Natural killer cell (primary cell): ENCODE results near the gene GCSH. TPM values are rescaled to one million over a fixed set of nuclear protein-coding genes. Genes with fewer than 3 reads are reported as not detected.

Experiments used
- ATAC-seq, 3 donors: fragments of 150-1000 bp in 2 of 3; fragments of 200-7000 bp in 1 of 3; cut with Tn5 transposase; 1 replicate in 1 of 3; 2 replicates in 2 of 3; pipeline ENCODE4 v1.10.0; 2021; ENCODE audit warnings: mild to moderate bottlenecking in 2 of 3, moderate library complexity in 2 of 3
- DNase-seq, 2 donors: peaks; one replicate each; pipeline versions ENCODE4 v3.0.0 to v3.0.0-alpha.2; 2013 to 2021; ENCODE audit warnings: mixed read lengths in 1 of 2
- H3K27ac ChIP-seq: one replicate; pipeline ENCODE4 v1.5.1; 2013; ENCODE audit warnings: mild to moderate bottlenecking, low read length
- H3K27me3 ChIP-seq: one replicate; pipeline ENCODE4 v1.6.1; 2013; ENCODE audit warnings: low read length; ENCODE audit not compliant: control insufficient read depth, insufficient read depth
- H3K36me3 ChIP-seq: one replicate; pipeline ENCODE4 v1.6.1; 2013; ENCODE audit warnings: low read length; ENCODE audit not compliant: control insufficient read depth, insufficient read depth
- H3K4me1 ChIP-seq: one replicate; pipeline ENCODE4 v1.6.1; 2013; ENCODE audit warnings: low read length; ENCODE audit not compliant: control insufficient read depth, insufficient read depth
- H3K4me3 ChIP-seq: one replicate; pipeline ENCODE4 v1.5.1; 2013; ENCODE audit warnings: low read length
- H3K9me3 ChIP-seq: one replicate; pipeline ENCODE4 v1.6.1; 2013; ENCODE audit warnings: low read length; ENCODE audit not compliant: control insufficient read depth, insufficient read depth
- H3K27ac Mint-ChIP-seq, 2 donors: one replicate each; pipeline ENCODE4 v1.8.0; 2022; ENCODE audit warnings: mild to moderate bottlenecking in 2 of 2, mixed read lengths in 2 of 2, moderate library complexity in 1 of 2
- H3K27me3 Mint-ChIP-seq, 2 donors: one replicate each; pipeline ENCODE4 v1.8.0; 2022; ENCODE audit warnings: low read depth in 2 of 2, mixed read lengths in 2 of 2
- H3K36me3 Mint-ChIP-seq: one replicate; pipeline ENCODE4 v1.8.0; 2022; ENCODE audit warnings: mixed read lengths
- H3K4me1 Mint-ChIP-seq, 2 donors: one replicate each; pipeline ENCODE4 v1.8.0; 2022; ENCODE audit warnings: mixed read lengths in 2 of 2
- H3K4me3 Mint-ChIP-seq: one replicate; pipeline ENCODE4 v1.8.0; 2022; ENCODE audit warnings: mild to moderate bottlenecking, moderate library complexity, mixed read lengths
- H3K9me3 Mint-ChIP-seq, 2 donors: one replicate each; pipeline ENCODE4 v1.8.0; 2022; ENCODE audit warnings: mixed read lengths in 2 of 2
- whole genome bisulfite sequencing: methylation state at CpG from one replicate; pipeline ENCODE4 v1.1.7; 2013; ENCODE audit warnings: missing lambda C conversion rate; ENCODE audit not compliant: insufficient coverage; 5-methylcytosine and 5-hydroxymethylcytosine counted together
- intact Hi-C: fragments of 100-400 bp; cut with micrococcal nuclease; formaldehyde crosslinking; loops from one replicate; pipeline ENCODE4 v1.14.2; 2022
- total RNA-seq, 4 donors: library from RNA; stranded (reverse); fragments of 120-200 nt in 1 of 4; gene quantifications; one replicate each; pipeline versions ENCODE4 v1.2.3 to v1.2.4, GENCODE V29; 2013 to 2022
- TF ChIP-seq, protein P1 (sequence below): fragments of 200-600 bp; IDR thresholded peaks from one replicate; pipeline ENCODE4 v1.8.0; 2022; ENCODE audit warnings: antibody characterized with exemption

The GCSH gene
- total RNA-seq, 3 donors from 2014 or later (not counting 1 experiment from before 2014, with no cell fraction given): 2.6 to 4.3 (median 2.7) TPM

DNA sequence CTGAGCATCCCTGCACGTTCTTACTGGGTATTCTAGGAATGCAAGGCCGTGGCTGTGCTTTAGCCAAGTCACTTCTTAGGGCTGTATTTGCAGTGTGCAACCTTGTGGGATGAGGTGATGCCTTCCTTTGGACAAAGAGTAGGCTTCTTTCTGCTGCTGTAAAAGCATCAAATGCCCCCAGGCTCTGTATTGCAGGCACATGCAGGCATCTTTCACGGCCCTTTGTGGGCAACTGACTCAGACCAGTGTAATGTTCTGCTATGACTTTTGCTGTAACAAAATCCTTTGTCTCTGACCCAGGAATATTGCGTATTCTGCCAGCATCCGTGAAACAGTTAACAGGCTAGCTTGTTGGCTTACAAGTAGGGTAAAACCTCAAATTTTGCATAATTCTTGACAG, 30.9 kb upstream of the GCSH start:
- DNase-seq (no peak), ATAC-seq (no peak)
- TF ChIP-seq, protein P1, sequence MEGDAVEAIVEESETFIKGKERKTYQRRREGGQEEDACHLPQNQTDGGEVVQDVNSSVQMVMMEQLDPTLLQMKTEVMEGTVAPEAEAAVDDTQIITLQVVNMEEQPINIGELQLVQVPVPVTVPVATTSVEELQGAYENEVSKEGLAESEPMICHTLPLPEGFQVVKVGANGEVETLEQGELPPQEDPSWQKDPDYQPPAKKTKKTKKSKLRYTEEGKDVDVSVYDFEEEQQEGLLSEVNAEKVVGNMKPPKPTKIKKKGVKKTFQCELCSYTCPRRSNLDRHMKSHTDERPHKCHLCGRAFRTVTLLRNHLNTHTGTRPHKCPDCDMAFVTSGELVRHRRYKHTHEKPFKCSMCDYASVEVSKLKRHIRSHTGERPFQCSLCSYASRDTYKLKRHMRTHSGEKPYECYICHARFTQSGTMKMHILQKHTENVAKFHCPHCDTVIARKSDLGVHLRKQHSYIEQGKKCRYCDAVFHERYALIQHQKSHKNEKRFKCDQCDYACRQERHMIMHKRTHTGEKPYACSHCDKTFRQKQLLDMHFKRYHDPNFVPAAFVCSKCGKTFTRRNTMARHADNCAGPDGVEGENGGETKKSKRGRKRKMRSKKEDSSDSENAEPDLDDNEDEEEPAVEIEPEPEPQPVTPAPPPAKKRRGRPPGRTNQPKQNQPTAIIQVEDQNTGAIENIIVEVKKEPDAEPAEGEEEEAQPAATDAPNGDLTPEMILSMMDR: no peak
- Histone ChIP-seq H3K4me3 (no peak overlapping the region), H3K27me3 (no peaks in the 10 kb centered on the region), H3K27ac (no peak overlapping the region), H3K9me3 (no peaks in the 10 kb centered on the region), H3K4me1 (no peaks in the 10 kb centered on the region), H3K36me3 (no peaks in the 10 kb centered on the region)
- H3K27me3 Mint-ChIP-seq: peaks cover 0 to 2% of the 10 kb centered on the region in 2 donors
- no peak overlapping the region for H3K27ac Mint-ChIP-seq
- intact Hi-C loops: no loop called here
- no peaks in the 10 kb centered on the region for H3K9me3 Mint-ChIP-seq
- WGBS: 79% methylated on average over 5 of the region's 5 CpGs
- H3K36me3 Mint-ChIP-seq: no peaks in the 10 kb centered on the region
- H3K4me1 Mint-ChIP-seq: no peaks in the 10 kb centered on the region
- H3K4me3 Mint-ChIP-seq: no peak overlapping the region

GRCh38 chr16:81123092-81123852, 27.1 kb upstream of the GCSH start:
- Histone ChIP-seq H3K27ac (no peak overlapping the region), H3K9me3 (no peaks in the 10 kb centered on the region), H3K36me3 (no peaks in the 10 kb centered on the region), H3K27me3 (no peaks in the 10 kb centered on the region), H3K4me3 (no peak overlapping the region), H3K4me1 (no peaks in the 10 kb centered on the region)
- H3K27me3 Mint-ChIP-seq: peaks cover 0 to 8% of the 10 kb centered on the region in 2 donors
- H3K4me1 Mint-ChIP-seq: no peaks in the 10 kb centered on the region
- no peak overlapping the region for H3K4me3 Mint-ChIP-seq
- DNase-seq: no peak
- intact Hi-C loops: no loop called here
- H3K27ac Mint-ChIP-seq: no peak overlapping the region
- no peaks in the 10 kb centered on the region for H3K36me3 Mint-ChIP-seq
- H3K9me3 Mint-ChIP-seq: no peaks in the 10 kb centered on the region
- TF ChIP-seq, protein P1: no peak
- WGBS: 84% methylated on average over 17 of the region's 17 CpGs
- no peak for ATAC-seq

DNA sequence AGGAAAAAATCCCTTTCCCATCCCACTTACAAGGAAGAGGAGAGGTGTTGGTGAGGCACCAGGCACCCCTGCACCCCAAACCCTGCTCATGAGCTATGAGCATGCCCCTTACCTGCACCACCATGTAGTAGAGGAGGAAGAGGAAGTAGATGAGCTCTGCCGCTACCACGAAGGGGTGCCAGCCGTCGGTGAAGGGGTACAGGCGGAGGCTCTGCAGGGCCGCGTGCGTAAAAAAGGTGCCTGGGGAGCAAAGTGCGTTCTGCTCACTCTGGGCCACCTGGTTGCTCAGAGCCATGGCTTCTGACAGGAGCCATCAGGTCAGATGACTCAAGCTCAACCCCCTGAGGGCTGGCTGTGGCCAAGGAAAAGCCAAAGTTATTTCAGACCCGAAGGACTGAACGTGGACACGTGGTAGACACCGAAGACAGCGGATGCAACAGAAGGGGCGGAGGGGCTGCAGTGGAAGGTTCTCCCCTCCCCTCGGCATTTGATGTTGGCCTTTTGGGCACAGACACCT, 25.3 kb upstream of the GCSH start:
- WGBS: 85% methylated on average over 16 of the region's 16 CpGs
- Mint-ChIP-seq H3K4me1 (no peaks in the 10 kb centered on the region), H3K36me3 (no peaks in the 10 kb centered on the region), H3K27me3 (peaks cover 0 to 8% of the 10 kb centered on the region in 2 donors), H3K27ac (no peak overlapping the region), H3K4me3 (no peak overlapping the region), H3K9me3 (no peaks in the 10 kb centered on the region)
- ATAC-seq: no peak
- intact Hi-C loops: no loop called here
- H3K4me3 ChIP-seq: no peak overlapping the region
- TF ChIP-seq, protein P1: no peak
- no peak overlapping the region for H3K27ac ChIP-seq
- no peaks in the 10 kb centered on the region for H3K9me3 ChIP-seq
- no peaks in the 10 kb centered on the region for H3K4me1 ChIP-seq
- no peaks in the 10 kb centered on the region for H3K27me3 ChIP-seq
- no peak for DNase-seq
- H3K36me3 ChIP-seq: no peaks in the 10 kb centered on the region

DNA sequence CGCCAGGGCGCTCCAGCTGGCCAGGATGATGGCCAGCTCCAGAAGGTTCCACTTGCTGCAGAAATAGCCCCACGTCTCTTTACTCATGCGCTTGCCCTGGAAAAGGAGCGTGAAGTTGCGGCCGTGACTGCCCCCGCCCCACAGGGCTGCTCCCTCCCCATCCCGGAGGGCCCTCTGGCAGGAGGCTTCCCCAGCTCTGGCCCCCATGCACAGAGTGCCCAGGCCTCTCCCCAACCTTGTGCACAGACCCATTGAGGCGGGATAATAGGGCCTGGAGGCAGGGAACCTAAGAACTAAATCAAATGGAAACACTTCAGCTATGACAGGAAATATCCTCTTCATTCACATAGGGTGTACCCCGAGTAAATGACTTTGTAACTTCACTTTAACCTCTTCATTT, 21.2 kb upstream of the GCSH start:
- no peak overlapping the region for H3K4me3 Mint-ChIP-seq
- Histone ChIP-seq H3K4me3 (no peak overlapping the region), H3K36me3 (no peaks in the 10 kb centered on the region), H3K27me3 (no peaks in the 10 kb centered on the region), H3K9me3 (no peaks in the 10 kb centered on the region), H3K27ac (no peak overlapping the region), H3K4me1 (no peaks in the 10 kb centered on the region)
- H3K27ac Mint-ChIP-seq: no peak overlapping the region
- intact Hi-C loops: no loop called here
- H3K4me1 Mint-ChIP-seq: no peaks in the 10 kb centered on the region
- ATAC-seq (no peak), DNase-seq (no peak)
- 73% methylated on average over 11 of the region's 11 CpGs for WGBS
- TF ChIP-seq, protein P1: no peak
- no peaks in the 10 kb centered on the region for H3K9me3 Mint-ChIP-seq
- H3K36me3 Mint-ChIP-seq: no peaks in the 10 kb centered on the region
- peaks cover 0 to 8% of the 10 kb centered on the region in 2 donors for H3K27me3 Mint-ChIP-seq
